ENCODE data around the gene CARD10.
A peak's percentile ranks its signal among the peaks of the same experiment; 100 is the strongest.

The CARD10 gene

GRCh38 chr22:37519268-37520195, at the start of gene CARD10:
Gene CARD10, minus strand, starts transcription at chr22:37519415. Its CDS starts 215 bp downstream, at chr22:37519200.
- no peak for DNase-seq

GRCh38 chr22:37568448-37569008, 49.3 kb upstream of the CARD10 start:
- no peak for DNase-seq

GRCh38 chr22:37568012-37568411, 48.8 kb upstream of the CARD10 start:
- DNase-seq, result no peak

GRCh38 chr22:37566903-37567798, 47.9 kb upstream of the CARD10 start:
- peak; percentile 90 for DNase-seq

- peak; percentile 14 for DNase-seq
Measured at GRCh38 chr22:37566329-37566837, 47.2 kb upstream of the CARD10 start.

GRCh38 chr22:37565830-37566229, 46.6 kb upstream of the CARD10 start:
- DNase-seq, result no peak

GRCh38 chr22:37564111-37564711, 45.0 kb upstream of the CARD10 start:
- DNase-seq, result no peak

GRCh38 chr22:37563153-37564081, 44.2 kb upstream of the CARD10 start:
- DNase-seq, result no peak

GRCh38 chr22:37562049-37562875, 43.0 kb upstream of the CARD10 start:
- no peak for DNase-seq

- DNase-seq, result peak; percentile 83
Measured at GRCh38 chr22:37561212-37562048, 42.2 kb upstream of the CARD10 start.

- DNase-seq, result no peak
Measured at GRCh38 chr22:37560608-37561211, 41.5 kb upstream of the CARD10 start.

GRCh38 chr22:37559901-37560607, 40.8 kb upstream of the CARD10 start, which contains the start of gene CDC42EP1:
Gene CDC42EP1, plus strand, starts transcription at chr22:37560480. Its CDS starts 5,870 bp downstream, at chr22:37566350.
- DNase-seq, result no peak

- DNase-seq, result no peak
Measured at GRCh38 chr22:37559521-37559900, 40.3 kb upstream of the CARD10 start.

GRCh38 chr22:37558815-37559214, 39.6 kb upstream of the CARD10 start:
- DNase-seq, result no peak

GRCh38 chr22:37557321-37558001, 38.2 kb upstream of the CARD10 start:
- no peak for DNase-seq

GRCh38 chr22:37556710-37557109, 37.5 kb upstream of the CARD10 start:
- DNase-seq, result no peak

- DNase-seq, result no peak
Measured at GRCh38 chr22:37555029-37555428, 35.8 kb upstream of the CARD10 start.

- no peak for DNase-seq
Measured at GRCh38 chr22:37553725-37554124, 34.5 kb upstream of the CARD10 start.
